PC-9 (cell line): ENCODE measurements around the gene ADAMTS2. TPM values are rescaled to one million over a fixed set of nuclear protein-coding genes. Genes with fewer than 3 reads are reported as not detected.

Experiments used
- BruUV-seq: library from RNA; stranded (reverse); fragments of 400-500 nt; replicated peaks from 2 replicates; lab custom pipeline; 2021; lab: Mats Ljungman, UMichigan
- CTCF ChIA-PET: fragments of 300-600 bp; sonication (Branson Sonifier 250); formaldehyde crosslinking; loops from one replicate; lab custom pipeline; 2022; ENCODE audit warnings: antibody characterized with exemption; lab: Charles Lee
- POLR2A ChIA-PET: fragments of 300-600 bp; sonication (Branson Sonifier 250); formaldehyde crosslinking; loops from one replicate; lab custom pipeline; 2022; ENCODE audit warnings: antibody characterized with exemption; ENCODE audit not compliant: unreplicated experiment; lab: Charles Lee
- DNase-seq, 2 experiments: peaks; one replicate each; pipeline versions ENCODE4 v3.0.0 to v3.0.0-alpha.2; 2015 to 2022; ENCODE audit warnings: mixed read lengths in 1 of 2
- H2AFZ ChIP-seq: fragments of 200-600 bp; sonication (generic); 2 replicates; pipeline ENCODE4 v1.8.1; 2017; ENCODE audit warnings: antibody characterized with exemption
- H3F3A ChIP-seq: fragments of 200-600 bp; sonication (generic); 2 replicates; pipeline ENCODE4 v1.8.1; 2017; ENCODE audit warnings: antibody characterized with exemption, mild to moderate bottlenecking, low read depth; ENCODE audit not compliant: insufficient read depth
- H3K27ac ChIP-seq: fragments of 200-600 bp; sonication (generic); 2 replicates; pipeline ENCODE4 v1.6.1; 2016; ENCODE audit warnings: mixed run types
- H3K27me3 ChIP-seq: fragments of 200-600 bp; sonication (generic); 2 replicates; pipeline ENCODE4 v1.6.1; 2016; ENCODE audit warnings: low read depth, mixed run types; ENCODE audit not compliant: insufficient read depth
- H3K36me3 ChIP-seq: fragments of 200-600 bp; sonication (generic); 2 replicates; pipeline ENCODE4 v1.6.1; 2016; ENCODE audit warnings: low read depth, mixed run types
- H3K4me1 ChIP-seq: fragments of 200-600 bp; sonication (generic); replicated peaks from 2 replicates; pipeline ENCODE4 v1.6.1; 2016; ENCODE audit warnings: mixed run types; ENCODE audit not compliant: insufficient read depth
- H3K4me2 ChIP-seq: fragments of 200-600 bp; sonication (generic); 2 replicates; pipeline ENCODE4 v1.6.1; 2017; ENCODE audit warnings: mixed run types
- H3K4me3 ChIP-seq: fragments of 200-600 bp; sonication (generic); 2 replicates; pipeline ENCODE4 v1.6.1; 2016; ENCODE audit warnings: mixed run types
- H3K79me2 ChIP-seq: fragments of 200-600 bp; sonication (generic); 2 replicates; pipeline ENCODE4 v1.6.1; 2017; ENCODE audit warnings: low read depth, mixed run types
- H3K9me2 ChIP-seq: fragments of 200-600 bp; sonication (generic); 2 replicates; pipeline ENCODE4 v1.8.1; 2017; ENCODE audit warnings: mild to moderate bottlenecking; ENCODE audit not compliant: insufficient read depth
- H3K9me3 ChIP-seq: fragments of 200-600 bp; sonication (generic); 2 replicates; pipeline ENCODE4 v1.8.1; 2016; ENCODE audit warnings: low read depth; ENCODE audit not compliant: insufficient read depth
- H4K20me1 ChIP-seq: fragments of 200-600 bp; sonication (generic); 2 replicates; pipeline ENCODE4 v1.8.1; 2017; ENCODE audit not compliant: insufficient read depth
- CTCF ChIP-seq: fragments of 200-600 bp; sonication (generic); conservative IDR thresholded peaks from 2 replicates; pipeline ENCODE4 v1.6.1; 2017; ENCODE audit warnings: mixed run types, antibody characterized with exemption, mild to moderate bottlenecking, moderate library complexity
- EZH2 ChIP-seq: fragments of 200-600 bp; sonication (generic); IDR thresholded peaks from 2 replicates; pipeline ENCODE4 v1.8.0; 2017; ENCODE audit warnings: antibody characterized with exemption, low read depth
- intact Hi-C: fragments of 100-400 bp; cut with micrococcal nuclease; formaldehyde crosslinking; loops from one replicate; pipeline ENCODE4 v1.10.0; 2022; ENCODE audit not compliant: unreplicated experiment
- total RNA-seq: library from RNA; stranded (reverse); gene quantifications from 2 replicates; pipeline ENCODE4 v1.2.3, GENCODE V29; 2021

The ADAMTS2 gene
- total RNA-seq, 1 experiment from 2014 or later, result not detected

- H3K36me3 ChIP-seq, result no peaks in the 10 kb centered on the region
- no peaks in the 10 kb centered on the region for H3K9me3 ChIP-seq
- no peak for DNase-seq
- no peaks in the 10 kb centered on the region for H4K20me1 ChIP-seq
- H3F3A ChIP-seq, result no peaks in the 10 kb centered on the region
- H3K79me2 ChIP-seq, result no peaks in the 10 kb centered on the region
- H3K4me1 ChIP-seq, result no peaks in the 10 kb centered on the region
- ChIA-PET CTCF (no interaction called here), POLR2A (no interaction called here)
- H3K27me3 ChIP-seq, result peaks cover 95% of the 10 kb centered on the region
- H3K4me3 ChIP-seq, result no peak overlapping the region
- H2AFZ ChIP-seq, result no peak overlapping the region
- intact Hi-C loops, result no loop called here
- TF ChIP-seq CTCF, result no peak
- TF ChIP-seq EZH2, result no peak
- no peak overlapping the region for H3K27ac ChIP-seq
- no peaks in the 10 kb centered on the region for H3K9me2 ChIP-seq
- H3K4me2 ChIP-seq, result no peak overlapping the region
- no TSS peak for BruUV-seq
Measured at GRCh38 chr5:179191506-179192184, 153.6 kb downstream of the ADAMTS2 start.

GRCh38 chr5:179190851-179191505 is 154.3 kb downstream of the ADAMTS2 start:
- ChIA-PET POLR2A (no interaction called here), CTCF (no interaction called here)
- H3K9me2 ChIP-seq, result no peaks in the 10 kb centered on the region
- H3K27me3 ChIP-seq, result peaks cover 93% of the 10 kb centered on the region
- no peak overlapping the region for H3K27ac ChIP-seq
- H2AFZ ChIP-seq, result no peak overlapping the region
- H3K4me3 ChIP-seq, result no peak overlapping the region
- no peaks in the 10 kb centered on the region for H3K36me3 ChIP-seq
- intact Hi-C loops, result no loop called here
- no peaks in the 10 kb centered on the region for H3K4me1 ChIP-seq
- no peaks in the 10 kb centered on the region for H3F3A ChIP-seq
- TF ChIP-seq EZH2 (no peak), CTCF (no peak)
- H4K20me1 ChIP-seq, result no peaks in the 10 kb centered on the region
- H3K79me2 ChIP-seq, result no peaks in the 10 kb centered on the region
- BruUV-seq, result no TSS peak
- no peak for DNase-seq
- H3K9me3 ChIP-seq, result no peaks in the 10 kb centered on the region
- no peak overlapping the region for H3K4me2 ChIP-seq

- Histone ChIP-seq H3K4me1 (no peaks in the 10 kb centered on the region), H3K9me3 (no peaks in the 10 kb centered on the region)
Measured at GRCh38 chr5:179188636-179189035, 156.6 kb downstream of the ADAMTS2 start.

More at GRCh38 chr5:179188636-179189035, 156.6 kb downstream of the ADAMTS2 start:
- intact Hi-C loops, result no loop called here
- Histone ChIP-seq H3K27ac (no peak overlapping the region), H3F3A (no peaks in the 10 kb centered on the region), H2AFZ (no peak overlapping the region), H4K20me1 (no peaks in the 10 kb centered on the region), H3K27me3 (peaks cover 95% of the 10 kb centered on the region), H3K36me3 (no peaks in the 10 kb centered on the region), H3K4me2 (no peak overlapping the region), H3K4me3 (no peak overlapping the region), H3K79me2 (no peaks in the 10 kb centered on the region), H3K9me2 (no peaks in the 10 kb centered on the region)
- POLR2A ChIA-PET, result no interaction called here
- no peak for DNase-seq
- BruUV-seq, result no TSS peak
- TF ChIP-seq CTCF, result no peak
- TF ChIP-seq EZH2, result no peak
- CTCF ChIA-PET, result no interaction called here
